HG03521 (cell line): ENCODE data around the gene UHRF2.
"Not testable (repeated sequence)": the region's sequence is repeated elsewhere in the genome, so short reads cannot be mapped to it uniquely, and the experiment has no call there.

Experiments
- ATAC-seq: cut with Tn5 transposase; IDR thresholded peaks from one replicate; pipeline ENCODE4 v1.9.1; 2021; ENCODE audit warnings: mild to moderate bottlenecking, moderate library complexity; ENCODE audit not compliant: unreplicated experiment

Gene UHRF2, protein sequence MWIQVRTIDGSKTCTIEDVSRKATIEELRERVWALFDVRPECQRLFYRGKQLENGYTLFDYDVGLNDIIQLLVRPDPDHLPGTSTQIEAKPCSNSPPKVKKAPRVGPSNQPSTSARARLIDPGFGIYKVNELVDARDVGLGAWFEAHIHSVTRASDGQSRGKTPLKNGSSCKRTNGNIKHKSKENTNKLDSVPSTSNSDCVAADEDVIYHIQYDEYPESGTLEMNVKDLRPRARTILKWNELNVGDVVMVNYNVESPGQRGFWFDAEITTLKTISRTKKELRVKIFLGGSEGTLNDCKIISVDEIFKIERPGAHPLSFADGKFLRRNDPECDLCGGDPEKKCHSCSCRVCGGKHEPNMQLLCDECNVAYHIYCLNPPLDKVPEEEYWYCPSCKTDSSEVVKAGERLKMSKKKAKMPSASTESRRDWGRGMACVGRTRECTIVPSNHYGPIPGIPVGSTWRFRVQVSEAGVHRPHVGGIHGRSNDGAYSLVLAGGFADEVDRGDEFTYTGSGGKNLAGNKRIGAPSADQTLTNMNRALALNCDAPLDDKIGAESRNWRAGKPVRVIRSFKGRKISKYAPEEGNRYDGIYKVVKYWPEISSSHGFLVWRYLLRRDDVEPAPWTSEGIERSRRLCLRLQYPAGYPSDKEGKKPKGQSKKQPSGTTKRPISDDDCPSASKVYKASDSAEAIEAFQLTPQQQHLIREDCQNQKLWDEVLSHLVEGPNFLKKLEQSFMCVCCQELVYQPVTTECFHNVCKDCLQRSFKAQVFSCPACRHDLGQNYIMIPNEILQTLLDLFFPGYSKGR

DNA sequence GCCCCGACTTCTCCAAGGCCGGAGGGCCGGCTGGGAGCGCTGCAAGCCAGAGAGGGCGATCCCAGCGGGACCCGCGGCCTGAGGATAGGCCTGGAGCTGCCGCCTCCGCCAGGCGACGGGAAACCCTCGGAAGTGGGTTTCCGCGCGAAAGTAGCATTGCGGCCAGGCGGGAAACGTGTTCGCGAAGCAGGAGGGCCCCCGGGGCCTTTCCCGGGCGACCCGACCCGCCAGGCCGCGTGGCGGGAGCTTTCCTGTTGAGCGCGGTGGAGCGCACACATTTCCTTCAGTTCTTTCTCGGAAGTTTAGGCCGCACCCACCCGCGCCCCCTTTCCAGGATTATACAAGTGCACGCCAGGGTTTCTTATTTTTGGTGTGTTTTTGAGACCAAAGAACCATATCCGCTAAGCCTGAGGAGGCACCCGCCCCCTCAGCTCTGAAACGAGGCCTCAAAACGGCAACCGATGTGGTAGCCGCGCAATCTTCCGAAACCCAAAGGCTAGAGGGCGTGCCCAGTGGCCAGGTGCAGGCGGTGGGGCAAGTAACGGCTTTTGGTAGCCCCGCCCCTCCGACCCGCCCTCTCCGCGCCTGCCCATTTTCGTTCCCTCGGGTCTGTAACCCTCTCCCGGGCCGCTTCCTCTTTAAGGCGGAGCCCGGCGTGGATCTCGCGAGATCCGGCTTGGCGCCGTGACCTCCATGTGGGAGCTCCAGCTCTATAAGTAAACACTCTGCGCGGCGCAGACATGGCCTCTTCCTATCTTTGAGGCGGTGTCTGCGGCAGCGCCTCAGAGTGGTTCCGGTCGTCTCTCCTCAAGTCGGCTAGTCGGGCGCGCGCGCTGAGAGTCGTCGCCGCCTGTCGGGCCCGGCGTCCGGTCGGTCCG is at the start of gene UHRF2:
Gene UHRF2 (plus strand): TSS at position 713 of the 878 bp plus-strand sequence. CDS start 292 bp downstream, outside the sequence.
- peak; percentile 82 for ATAC-seq

DNA sequence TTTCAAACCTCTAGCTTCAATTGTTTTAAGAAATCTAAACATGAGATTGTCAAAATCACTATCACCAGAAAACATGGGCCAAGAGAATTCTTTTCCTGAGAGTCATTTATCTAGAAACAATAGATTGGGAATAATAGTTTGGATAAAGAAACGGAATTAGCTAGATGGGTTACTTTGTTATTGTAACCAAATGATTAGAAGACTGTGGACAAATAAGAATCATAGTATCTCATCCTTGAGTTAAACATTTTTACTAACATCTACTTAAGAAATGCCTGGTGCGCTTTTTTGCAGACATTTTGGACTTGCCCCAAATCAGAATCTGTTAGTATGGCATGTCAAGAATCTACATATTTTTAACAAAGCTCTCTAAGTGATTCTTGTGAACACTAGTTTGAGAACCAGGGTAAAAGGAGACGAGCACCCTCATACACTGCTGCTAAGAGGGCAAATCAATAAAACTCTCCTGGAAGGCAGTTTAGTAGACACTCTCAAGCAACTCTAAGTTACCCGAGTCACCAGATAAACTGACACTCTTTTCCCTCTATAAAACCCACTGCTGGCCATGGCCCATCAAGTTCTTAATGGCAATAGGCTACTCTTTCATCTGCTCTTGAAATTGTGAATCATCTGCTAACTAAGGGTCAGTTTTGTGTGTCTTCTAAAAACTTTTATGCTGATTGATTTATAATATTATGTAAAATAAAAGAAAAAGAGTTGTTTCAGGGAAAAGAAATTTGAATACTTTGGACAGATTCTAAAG is 45.7 kb upstream of the UHRF2 start:
- no peak for ATAC-seq

DNA sequence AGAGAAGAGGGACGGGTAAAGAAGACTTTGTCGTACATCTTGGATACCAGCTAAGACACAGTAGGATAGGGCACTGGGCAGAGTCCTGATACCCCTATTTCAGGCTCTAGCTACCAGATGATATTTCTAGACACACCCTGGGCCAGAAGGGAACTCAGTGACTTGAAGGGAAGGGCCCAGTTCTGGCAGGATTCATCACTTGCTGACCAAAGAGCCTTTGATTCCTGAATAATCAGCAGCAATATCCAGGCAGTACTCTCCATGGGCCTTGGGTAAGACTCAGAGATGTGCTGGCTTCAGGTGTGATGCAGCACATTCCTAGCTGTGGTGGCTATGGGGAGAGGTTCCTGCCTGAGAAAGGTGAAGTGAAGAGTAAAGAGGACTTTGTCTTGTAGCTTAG is 44.2 kb upstream of the UHRF2 start:
- no peak for ATAC-seq

DNA sequence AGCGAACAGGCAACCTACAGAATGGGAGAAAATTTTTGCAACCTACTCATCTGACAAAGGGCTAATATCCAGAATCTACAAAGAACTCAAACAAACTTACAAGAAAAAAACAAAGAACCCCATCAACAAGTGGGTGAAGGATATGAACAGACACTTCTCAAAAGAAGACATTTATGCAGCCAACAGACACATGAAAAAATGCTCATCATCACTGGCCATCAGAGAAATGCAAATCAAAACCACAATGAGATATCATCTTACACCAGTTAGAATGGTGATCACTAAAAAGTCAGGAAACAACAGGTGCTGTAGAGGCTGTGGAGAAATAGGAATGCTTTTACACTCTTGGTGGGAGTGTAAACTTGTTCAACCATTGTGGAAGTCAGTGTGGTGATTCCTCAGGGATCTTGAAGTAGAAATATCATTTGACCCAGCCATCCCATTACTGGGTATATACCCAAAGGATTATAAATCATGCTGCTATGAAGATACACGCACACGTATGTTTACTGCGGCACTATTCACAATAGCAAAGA is 31.5 kb upstream of the UHRF2 start:
- not testable (repeated sequence) for ATAC-seq

DNA sequence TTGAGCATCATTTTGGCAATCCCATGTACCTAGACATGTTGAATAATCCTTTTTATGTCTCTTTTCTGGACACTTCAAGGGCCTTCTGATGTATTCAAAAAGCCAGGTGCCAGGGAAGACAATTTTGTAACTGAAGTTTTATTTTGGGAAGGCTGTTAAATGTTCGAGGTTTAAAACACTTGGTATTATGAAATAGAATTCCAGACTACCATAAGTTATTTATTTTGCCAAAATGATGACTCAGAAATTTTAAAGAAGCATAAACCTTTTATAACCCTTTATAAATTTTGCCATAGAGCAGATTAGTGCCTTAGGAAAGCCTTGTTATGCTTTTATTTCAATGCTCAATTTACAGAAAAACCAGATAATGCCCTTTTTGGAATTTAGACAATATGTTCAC is 30.3 kb upstream of the UHRF2 start:
- ATAC-seq, result no peak

DNA sequence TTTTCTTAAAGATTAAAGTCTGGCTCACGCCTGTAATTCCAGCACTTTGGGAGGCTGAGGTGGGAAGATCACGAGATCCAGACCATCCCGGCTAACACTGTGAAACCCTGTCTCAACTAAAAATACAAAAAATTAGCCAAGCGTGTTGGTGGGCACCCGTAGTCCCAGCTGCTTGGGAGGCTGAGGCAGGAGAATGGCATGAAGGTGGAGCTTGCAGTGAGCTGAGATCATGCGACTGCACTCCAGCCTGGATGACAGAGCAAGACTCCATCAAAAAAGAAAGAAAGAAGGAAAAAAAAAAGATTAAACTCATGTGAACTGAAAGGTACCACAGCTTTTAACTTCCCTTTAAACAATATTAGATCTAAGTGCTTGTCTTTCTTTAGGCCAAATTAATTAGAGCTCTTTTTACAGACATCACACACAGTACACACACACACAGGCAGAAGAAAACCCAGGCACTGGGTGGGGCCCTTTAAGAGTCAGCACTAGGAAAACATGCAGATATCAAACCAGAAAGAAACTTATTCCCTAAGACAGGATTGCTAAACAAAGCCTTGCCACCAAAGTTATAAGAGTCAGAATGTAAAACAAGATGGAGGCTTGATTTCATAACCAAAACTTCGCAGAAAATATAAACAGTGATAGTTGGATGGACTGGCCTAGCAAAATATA is 29.3 kb upstream of the UHRF2 start:
- no peak for ATAC-seq

DNA sequence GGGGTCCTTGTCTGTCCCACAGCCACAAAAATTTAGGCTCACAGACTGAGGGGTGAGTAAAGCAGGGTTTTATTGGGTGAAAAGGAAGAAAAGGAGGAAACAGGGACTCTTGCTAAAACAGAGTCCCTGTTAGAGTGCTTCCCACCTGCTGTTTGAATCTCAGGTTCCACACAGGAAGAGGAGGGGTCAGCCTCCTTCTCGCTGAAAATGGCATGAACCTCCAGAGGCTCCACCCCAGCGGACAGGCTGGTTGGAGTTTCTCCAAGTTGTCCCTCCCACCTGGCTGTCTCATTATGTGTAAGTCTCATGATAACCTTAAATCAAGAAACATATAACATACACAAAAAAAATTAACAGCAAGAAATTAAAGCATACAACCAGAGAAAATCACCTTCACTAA is 28.3 kb upstream of the UHRF2 start:
- ATAC-seq, result no peak

DNA sequence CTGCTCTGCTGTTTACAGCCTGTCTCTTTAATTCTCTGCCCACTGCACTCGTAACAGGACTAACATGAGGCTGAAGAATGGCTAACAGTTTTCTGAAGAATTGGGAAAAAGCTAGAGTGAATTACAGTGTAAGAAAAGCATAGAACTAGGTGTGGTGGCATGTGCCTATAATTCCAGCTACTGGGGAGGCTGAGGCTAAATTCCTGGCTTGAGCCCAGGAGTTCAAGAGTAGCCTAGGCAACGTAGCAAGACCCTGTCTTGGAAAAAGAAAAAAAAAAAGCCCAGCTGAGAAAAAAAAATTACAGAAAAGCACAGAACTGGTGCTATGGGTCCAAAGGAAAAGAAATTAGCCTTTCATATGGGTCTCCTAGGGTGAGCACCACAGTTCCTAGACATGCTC is 13.9 kb upstream of the UHRF2 start:
- no peak for ATAC-seq

DNA sequence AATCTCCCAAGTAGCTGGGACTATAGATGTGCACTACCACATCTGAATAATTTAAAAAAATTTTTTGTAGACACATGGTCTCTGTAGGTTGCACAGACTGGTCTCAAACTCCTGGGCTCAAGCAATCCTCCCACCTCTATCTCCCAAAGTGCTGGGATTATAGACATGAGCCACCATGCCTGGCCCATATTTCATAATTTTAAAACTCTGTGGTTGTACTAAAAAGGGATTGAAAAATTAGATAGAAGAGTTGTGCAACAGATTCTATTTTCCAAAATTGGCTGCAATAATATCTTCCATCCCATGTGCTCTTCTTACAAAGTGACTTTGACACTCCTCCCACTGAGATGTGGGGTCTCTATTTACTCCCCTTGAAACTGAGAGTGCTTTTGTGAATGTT is 7.6 kb upstream of the UHRF2 start:
- ATAC-seq, result no peak

DNA sequence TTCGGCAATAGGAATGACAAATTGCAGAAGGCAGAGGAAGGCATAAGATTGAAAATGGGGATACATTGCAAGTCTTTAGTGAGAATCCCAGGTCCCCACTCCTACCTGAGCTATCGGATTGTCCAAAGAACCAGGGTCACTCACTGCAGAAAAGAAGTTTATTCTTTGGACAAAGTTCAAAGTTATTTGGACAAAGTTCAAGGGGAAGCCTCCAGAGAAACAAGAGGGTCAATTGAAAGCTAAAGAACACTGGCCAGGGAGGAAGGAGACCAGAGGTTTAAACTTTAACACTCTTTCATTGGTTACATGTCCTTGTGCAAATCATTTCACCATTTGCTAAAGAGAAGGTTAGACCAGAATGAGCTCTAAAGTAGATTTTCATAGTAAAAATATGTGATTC is 5.2 kb upstream of the UHRF2 start:
- no peak for ATAC-seq

DNA sequence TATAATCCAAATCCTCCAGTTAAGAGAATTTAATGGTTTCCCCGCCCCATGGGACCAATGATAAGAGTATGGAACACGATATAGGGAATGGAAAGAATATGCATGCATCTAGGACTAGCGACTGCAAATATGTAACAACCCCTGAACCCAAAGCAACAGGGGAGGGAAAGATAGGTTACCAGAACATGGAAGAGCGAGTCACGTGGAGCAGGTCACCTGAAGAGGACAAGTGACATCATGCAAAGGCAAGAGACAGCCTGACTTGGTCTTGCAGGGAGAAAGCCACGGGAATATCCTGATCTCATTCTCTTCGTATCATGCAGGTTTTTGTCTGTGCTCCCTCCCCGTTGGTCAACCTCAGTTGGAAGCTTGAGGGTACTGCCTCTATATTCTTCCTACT is 4.7 kb upstream of the UHRF2 start:
- ATAC-seq, result no peak

DNA sequence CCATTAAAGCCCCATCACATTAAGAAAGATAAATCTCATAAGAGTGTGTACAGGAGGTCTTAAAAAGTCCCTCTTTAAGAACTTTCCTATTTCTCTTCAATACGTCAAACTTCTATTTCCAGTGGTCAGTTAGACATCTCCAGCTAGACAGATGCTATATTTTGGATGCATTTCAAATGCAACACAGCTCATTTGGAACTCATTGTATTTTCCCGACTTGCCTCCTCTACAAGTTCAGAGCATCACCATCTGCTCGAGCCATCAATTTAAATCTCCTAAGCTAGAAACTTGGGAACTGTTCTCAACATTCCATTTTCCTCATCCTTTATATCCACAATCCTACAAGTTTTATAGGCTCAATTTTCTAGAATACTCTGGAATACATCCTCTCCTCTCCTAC is 3.2 kb upstream of the UHRF2 start:
- ATAC-seq, result no peak

DNA sequence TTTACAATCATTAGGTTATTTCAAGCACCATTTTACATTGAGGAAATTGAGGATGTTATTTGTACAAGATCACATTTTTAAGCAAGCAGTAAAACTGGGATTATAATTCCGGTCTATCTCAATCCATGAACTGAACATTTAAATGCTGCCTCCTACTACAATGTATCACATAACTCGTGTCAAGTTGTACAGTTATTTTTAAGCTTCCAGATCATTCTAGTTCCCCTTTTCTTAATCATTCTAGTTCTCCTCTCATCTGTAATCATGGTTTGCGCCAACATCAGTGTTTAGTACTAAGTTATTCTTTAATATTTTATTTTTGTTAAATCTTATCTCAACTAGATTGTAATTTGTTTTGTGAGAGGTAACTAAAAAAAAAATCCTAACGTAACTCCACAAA is 2.4 kb upstream of the UHRF2 start:
- no peak for ATAC-seq

DNA sequence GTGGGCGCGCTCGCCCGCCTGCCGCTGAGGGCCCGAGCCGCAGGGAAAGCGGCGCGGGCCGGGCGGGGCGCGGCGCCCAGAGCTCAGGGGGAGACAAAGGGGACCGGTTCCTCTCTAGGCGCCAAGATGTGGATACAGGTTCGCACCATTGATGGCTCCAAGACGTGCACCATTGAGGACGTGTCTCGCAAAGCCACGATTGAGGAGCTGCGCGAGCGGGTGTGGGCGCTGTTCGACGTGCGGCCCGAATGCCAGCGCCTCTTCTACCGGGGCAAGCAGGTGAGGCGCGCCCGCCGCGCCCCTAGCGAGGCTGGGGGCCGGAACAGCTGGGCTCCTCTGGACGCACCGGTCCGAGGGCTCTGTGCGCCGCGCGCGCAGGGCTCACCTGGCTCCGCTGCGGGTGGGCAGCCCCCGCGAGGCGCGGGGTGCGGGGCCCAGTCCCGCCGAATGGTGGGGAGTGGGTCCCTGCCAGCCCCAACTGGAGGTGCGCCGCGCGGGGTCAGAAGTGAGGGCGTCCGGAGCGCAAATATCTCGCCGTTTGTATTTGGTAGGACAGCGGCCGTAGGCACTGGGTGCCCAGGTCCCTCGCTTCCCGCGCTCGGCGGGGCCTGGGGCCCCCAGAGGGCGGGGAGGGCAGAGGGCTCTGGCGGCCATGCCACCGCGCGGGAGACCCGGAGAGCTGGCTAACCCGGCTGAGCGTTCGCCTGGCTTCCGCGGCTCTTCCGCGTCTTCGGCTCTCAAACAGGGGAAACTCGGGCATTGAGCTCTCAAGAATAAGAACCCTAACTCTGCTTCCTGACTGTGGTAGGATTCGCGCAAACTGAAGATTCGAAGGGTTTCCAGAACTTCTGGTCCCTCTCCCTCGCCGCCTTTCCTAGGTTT is 607 bp downstream of the UHRF2 start:
- peak; percentile 9 for ATAC-seq

DNA sequence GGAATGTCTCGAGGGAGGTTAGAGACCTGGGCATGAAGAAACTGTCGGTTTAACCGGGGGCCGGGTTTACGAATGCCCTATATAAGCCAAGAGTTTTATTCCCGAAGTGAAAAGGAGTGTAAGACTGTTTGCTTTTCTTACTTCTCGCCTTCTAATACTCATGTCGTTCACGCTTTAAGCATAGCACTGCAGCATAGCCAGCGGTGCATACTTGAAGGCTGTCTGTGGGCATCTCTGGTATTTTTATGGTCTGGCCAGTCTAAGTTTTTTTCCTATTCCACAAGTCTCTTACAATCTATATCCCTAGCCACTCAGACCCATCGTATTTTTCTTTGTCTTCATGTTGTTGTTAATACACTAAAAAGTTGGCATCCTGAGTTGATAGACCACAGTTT is 1.2 kb downstream of the UHRF2 start:
- no peak for ATAC-seq

DNA sequence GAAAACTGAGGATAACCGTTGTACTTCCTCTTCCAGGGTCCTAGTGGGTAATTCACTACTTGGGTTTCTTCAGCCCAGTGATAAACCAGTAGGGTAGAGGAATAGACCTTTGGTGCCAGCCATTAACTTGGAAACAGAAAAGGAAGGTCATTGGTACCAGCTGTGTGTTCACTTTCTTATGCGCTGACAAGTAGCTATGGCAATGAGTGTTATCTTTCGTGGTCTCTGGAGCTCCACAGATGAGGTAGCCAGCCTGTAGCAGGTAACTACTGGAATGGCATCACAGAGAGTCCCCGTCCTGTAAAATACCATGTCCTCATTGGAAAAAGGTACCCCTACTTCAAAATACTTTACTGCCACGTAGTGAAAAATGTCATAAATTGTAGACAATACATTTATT is 2.3 kb downstream of the UHRF2 start:
- ATAC-seq, result no peak

DNA sequence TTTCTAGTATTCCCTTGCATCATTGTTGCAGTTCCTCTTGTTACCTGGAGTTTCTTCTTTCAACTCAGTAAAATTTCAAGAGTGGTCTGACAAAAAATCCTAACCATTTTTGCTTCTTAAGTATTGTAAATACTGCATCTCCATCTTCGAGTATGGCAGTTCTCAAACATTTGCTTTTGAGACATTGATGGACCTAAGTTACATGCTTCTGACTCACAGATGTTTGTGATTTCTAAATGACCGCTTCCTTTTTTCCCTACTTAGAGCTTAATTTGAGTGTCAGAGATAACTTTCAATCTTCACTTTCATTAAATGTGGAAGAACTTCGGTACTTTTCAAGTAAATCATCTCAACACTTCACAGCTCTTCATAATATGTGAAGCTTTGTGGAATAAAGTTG is 4.2 kb downstream of the UHRF2 start:
- ATAC-seq, result no peak

DNA sequence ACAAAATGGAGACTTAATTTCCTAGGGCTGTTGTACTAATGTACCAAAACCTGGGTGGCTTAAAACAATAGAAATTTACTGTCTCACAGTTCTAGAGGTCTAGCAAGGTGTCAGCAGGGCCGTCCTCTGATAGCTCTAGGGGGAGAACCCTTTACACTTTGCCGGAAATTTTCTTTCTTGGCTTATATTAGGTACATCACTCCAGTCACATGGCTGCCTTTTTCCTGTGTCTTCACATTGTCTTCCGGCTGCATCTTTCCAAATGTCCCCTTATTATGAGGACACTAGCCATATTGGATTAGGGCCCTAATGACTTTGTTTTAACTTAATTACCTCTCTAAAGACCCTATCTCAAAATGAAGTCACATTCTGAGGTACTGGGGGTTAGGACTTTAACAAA is 5.8 kb downstream of the UHRF2 start:
- no peak for ATAC-seq

DNA sequence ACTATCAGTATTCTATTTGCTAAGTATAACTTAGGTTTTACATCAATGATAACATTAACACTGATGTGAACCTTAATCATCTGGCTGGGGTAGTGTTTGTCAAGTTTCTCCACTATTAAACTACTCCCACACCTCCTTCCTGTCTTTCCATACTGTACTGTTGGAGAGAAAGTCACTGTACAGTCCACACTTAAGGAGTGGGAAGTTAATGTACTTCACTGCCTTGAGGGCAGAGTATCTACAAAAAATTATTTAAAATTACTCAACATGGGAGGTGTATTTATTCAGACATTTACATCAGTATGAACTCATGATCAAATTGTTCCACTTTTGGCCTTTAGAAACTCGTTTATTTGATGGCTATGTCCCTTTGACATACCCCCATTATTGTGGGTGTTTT is 11.9 kb downstream of the UHRF2 start:
- no peak for ATAC-seq
